DMS114 treated with DMSO at 0.1 percent for 48 hours (cell line): Measurements from ENCODE around the gene ARID1B.

Experiments used
- DNase-seq: peaks from one replicate; lab custom pipeline; 2025; ENCODE audit not compliant: unreplicated experiment; lab: John Stamatoyannopoulos, UW

The ARID1B gene

GRCh38 chr6:157067507-157067906 lies 290.3 kb downstream of the ARID1B start:
- no peak for DNase-seq

- no peak for DNase-seq
Measured at GRCh38 chr6:157068691-157069324, 291.6 kb downstream of the ARID1B start.

- DNase-seq: no peak
Measured at GRCh38 chr6:157069585-157069984, 292.4 kb downstream of the ARID1B start.

GRCh38 chr6:157070403-157071107 lies 293.4 kb downstream of the ARID1B start:
- DNase-seq: no peak

GRCh38 chr6:157072128-157072527 lies 294.9 kb downstream of the ARID1B start:
- no peak for DNase-seq

- no peak for DNase-seq
Measured at GRCh38 chr6:157073596-157073995, 296.4 kb downstream of the ARID1B start.

- no peak for DNase-seq
Measured at GRCh38 chr6:157074969-157075368, 297.8 kb downstream of the ARID1B start.

GRCh38 chr6:157075549-157076450 lies 298.6 kb downstream of the ARID1B start:
- DNase-seq: no peak

GRCh38 chr6:157076451-157076822 lies 299.3 kb downstream of the ARID1B start:
- no peak for DNase-seq

- no peak for DNase-seq
Measured at GRCh38 chr6:157077251-157077650, 300.1 kb downstream of the ARID1B start.

GRCh38 chr6:157078326-157078725 lies 301.1 kb downstream of the ARID1B start:
- DNase-seq: no peak

GRCh38 chr6:157079277-157079676 lies 302.1 kb downstream of the ARID1B start:
- DNase-seq: no peak

- DNase-seq: no peak
Measured at GRCh38 chr6:157079771-157080170, 302.6 kb downstream of the ARID1B start.

- DNase-seq: no peak
Measured at GRCh38 chr6:157080986-157081391, 303.8 kb downstream of the ARID1B start.

- no peak for DNase-seq
Measured at GRCh38 chr6:157083343-157083742, 306.2 kb downstream of the ARID1B start.

- no peak for DNase-seq
Measured at GRCh38 chr6:157086632-157087031, 309.5 kb downstream of the ARID1B start.

- no peak for DNase-seq
Measured at GRCh38 chr6:157087974-157088373, 310.8 kb downstream of the ARID1B start.

GRCh38 chr6:157088841-157089240 lies 311.7 kb downstream of the ARID1B start:
- DNase-seq: no peak

- no peak for DNase-seq
Measured at GRCh38 chr6:157089258-157089657, 312.1 kb downstream of the ARID1B start.

GRCh38 chr6:157089851-157090250 lies 312.7 kb downstream of the ARID1B start:
- DNase-seq: no peak

- no peak for DNase-seq
Measured at GRCh38 chr6:157090736-157091135, 313.6 kb downstream of the ARID1B start.

GRCh38 chr6:157091243-157091642 lies 314.1 kb downstream of the ARID1B start:
- no peak for DNase-seq
